Muscle of leg (tissue), 11 donors: ENCODE measurements around the gene SIGLECL1. TPM values are rescaled to one million over a fixed set of nuclear protein-coding genes. Genes with fewer than 3 reads are reported as not detected.
"Not testable (repeated sequence)": the region's sequence is repeated elsewhere in the genome, so short reads cannot be mapped to it uniquely, and the experiment has no call there.

Experiments
- DNase-seq: peaks from one replicate; pipeline ENCODE4 v3.0.0; 2013
- H3K27ac ChIP-seq: one replicate; pipeline ENCODE4 v1.5.1; 2013; ENCODE audit warnings: mild to moderate bottlenecking, low read length, control low read depth
- H3K27me3 ChIP-seq: one replicate; pipeline ENCODE4 v1.6.1; 2013; ENCODE audit warnings: low read length; ENCODE audit not compliant: control insufficient read depth, insufficient read depth
- H3K36me3 ChIP-seq: one replicate; pipeline ENCODE4 v1.6.1; 2013; ENCODE audit warnings: low read length; ENCODE audit not compliant: control insufficient read depth, insufficient read depth
- H3K4me1 ChIP-seq: one replicate; pipeline ENCODE4 v1.6.1; 2013; ENCODE audit warnings: low read length; ENCODE audit not compliant: control insufficient read depth, insufficient read depth
- H3K4me3 ChIP-seq: one replicate; pipeline ENCODE4 v1.5.1; 2013; ENCODE audit warnings: low read length, control low read depth
- H3K9me3 ChIP-seq: replicated peaks from 2 replicates; pipeline ENCODE4 v1.6.1; 2013; ENCODE audit warnings: low read depth, low read length; ENCODE audit not compliant: control insufficient read depth
- WGBS: methylation state at CpG from one replicate; pipeline ENCODE4 v1.1.5; 2013; ENCODE audit warnings: missing lambda C conversion rate; ENCODE audit not compliant: insufficient coverage; 5-methylcytosine and 5-hydroxymethylcytosine counted together
- polyA plus RNA-seq, 8 donors: library from polyadenylated mRNA; unstranded; fragments of 120-200 nt; gene quantifications; one replicate each; pipeline versions ENCODE4 v1.2.1 to v1.2.3, GENCODE V29; 2013; ENCODE audit warnings: inconsistent platforms in 1 of 8, low replicate concordance in 1 of 8; ENCODE audit not compliant: insufficient read length in 8 of 8, insufficient read depth in 1 of 8
- total RNA-seq: library from RNA; stranded (reverse); fragments of 120-200 nt; gene quantifications from one replicate; pipeline ENCODE4 v1.2.4, GENCODE V29; 2013

Gene SIGLECL1
- total and polyA plus RNA-seq, 9 donors: not detected

DNA sequence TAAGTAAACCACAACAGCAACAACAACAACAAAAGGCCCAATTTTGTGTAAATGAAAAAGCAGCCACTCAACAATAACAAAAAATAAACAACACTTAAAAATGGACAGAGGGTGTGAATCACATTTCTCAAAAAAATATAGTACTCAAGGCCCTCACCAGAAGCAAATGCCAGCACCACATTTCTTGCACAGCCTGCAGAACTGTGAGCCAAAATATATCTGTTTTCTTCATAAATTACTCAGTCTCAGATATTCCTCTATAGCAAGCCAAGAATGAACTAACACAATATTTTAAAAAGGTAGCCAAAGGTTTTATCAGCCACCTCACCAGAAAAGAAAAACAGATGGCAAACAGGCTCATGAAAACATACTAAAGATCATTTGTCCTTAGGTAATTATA is 29.9 kb upstream of the SIGLECL1 start:
- Histone ChIP-seq H3K27me3 (no peaks in the 10 kb centered on the region), H3K27ac (no peak overlapping the region), H3K4me3 (no peak overlapping the region), H3K36me3 (no peaks in the 10 kb centered on the region), H3K9me3 (no peaks in the 10 kb centered on the region), H3K4me1 (no peaks in the 10 kb centered on the region)
- peak; percentile 75 for DNase-seq

DNA sequence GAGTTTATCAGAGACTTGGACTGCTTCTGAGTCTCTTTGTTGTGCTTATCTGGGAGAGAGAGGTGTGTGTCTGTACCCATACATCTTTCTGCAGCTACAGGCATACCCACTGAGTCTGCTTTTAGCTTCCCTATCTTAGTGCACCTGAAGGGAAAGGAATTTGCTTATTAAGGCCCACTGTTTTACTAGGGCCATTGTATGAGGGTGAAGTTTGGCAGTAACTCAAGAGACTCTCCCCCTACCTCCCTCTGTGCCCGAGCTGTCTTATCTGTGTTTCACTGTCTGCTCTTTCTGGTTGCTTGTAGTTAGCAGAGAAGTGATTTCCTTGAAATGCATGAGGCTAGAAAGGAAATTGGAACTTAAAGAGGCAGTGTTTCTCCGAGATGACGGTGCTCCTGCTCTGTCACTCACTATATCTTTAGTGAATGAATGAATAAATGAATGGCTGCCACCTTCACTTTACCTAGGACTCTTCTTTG is 26.7 kb upstream of the SIGLECL1 start:
- WGBS: no CpG with 5 or more reads among the region's 3 CpGs
- Histone ChIP-seq H3K36me3 (no peaks in the 10 kb centered on the region), H3K27ac (no peak overlapping the region), H3K9me3 (no peaks in the 10 kb centered on the region), H3K4me3 (no peak overlapping the region), H3K4me1 (no peaks in the 10 kb centered on the region), H3K27me3 (no peaks in the 10 kb centered on the region)
- DNase-seq: no peak

GRCh38 chr19:51224898-51225393 is 25.9 kb upstream of the SIGLECL1 start, which contains the start of gene CD33:
Gene CD33, plus strand, starts transcription at chr19:51225080. Its CDS starts 39 bp downstream, at chr19:51225119.
- not testable (repeated sequence) for H3K36me3 ChIP-seq, H3K27ac ChIP-seq, H3K9me3 ChIP-seq, H3K4me1 ChIP-seq, H3K27me3 ChIP-seq
- 93% methylated on average over 4 of the region's 11 CpGs for WGBS
- DNase-seq: peak; percentile 35
- peak within 1 kb of the TSS; percentile 5 for H3K4me3 ChIP-seq

DNA sequence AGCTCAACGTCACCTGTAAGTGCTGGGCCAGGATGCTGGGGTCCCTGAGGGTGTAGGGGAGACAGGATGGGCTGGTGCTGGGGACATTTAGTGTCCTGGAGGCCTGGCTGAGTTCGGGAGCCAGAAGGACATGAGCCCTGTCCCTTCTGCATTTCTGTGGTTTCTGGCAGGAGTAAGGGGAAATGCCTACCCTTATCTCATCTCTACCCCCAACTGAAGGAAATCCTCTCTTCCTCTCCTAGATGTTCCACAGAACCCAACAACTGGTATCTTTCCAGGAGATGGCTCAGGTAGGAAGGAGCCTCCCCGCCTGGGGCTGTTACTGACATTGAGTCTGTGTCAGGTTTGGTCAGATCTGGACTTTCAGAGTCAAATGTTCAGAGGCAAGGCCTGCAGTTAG is 24.8 kb upstream of the SIGLECL1 start:
- Histone ChIP-seq H3K9me3 (no peaks in the 10 kb centered on the region), H3K27ac (no peak overlapping the region), H3K36me3 (no peaks in the 10 kb centered on the region), H3K27me3 (no peaks in the 10 kb centered on the region), H3K4me1 (no peaks in the 10 kb centered on the region), H3K4me3 (peak overlapping the region; percentile 5)
- DNase-seq: no peak
- WGBS: 86% methylated on average over 1 of the region's 3 CpGs

- Histone ChIP-seq H3K27ac (no peak overlapping the region), H3K4me3 (no peak overlapping the region), H3K27me3 (no peaks in the 10 kb centered on the region), H3K4me1 (no peaks in the 10 kb centered on the region), H3K36me3 (no peaks in the 10 kb centered on the region), H3K9me3 (no peaks in the 10 kb centered on the region)
- no CpG with 5 or more reads among the region's 2 CpGs for WGBS
- DNase-seq: no peak
Observed at GRCh38 chr19:51227326-51227725, 23.6 kb upstream of the SIGLECL1 start.

DNA sequence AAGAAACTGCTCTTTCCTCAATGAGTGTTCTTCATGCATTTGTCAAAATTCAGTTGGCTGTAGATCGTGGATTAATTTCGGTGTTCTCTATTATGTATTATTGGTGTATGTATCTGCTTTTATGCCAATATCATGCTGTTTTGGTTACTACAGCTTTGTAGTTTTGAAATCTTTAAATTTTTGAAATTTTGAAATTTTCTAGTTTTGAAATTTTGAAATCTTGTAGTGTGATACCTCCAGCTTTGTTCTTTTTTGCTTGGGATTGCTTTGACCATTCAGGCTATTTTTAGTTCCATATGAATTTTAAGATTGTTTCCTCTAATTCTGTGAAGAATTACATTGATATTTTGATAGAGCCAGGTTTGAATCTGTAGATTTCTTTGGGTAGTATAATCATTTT is 22.9 kb upstream of the SIGLECL1 start:
- Histone ChIP-seq H3K27ac (no peak overlapping the region), H3K4me1 (no peaks in the 10 kb centered on the region), H3K4me3 (no peak overlapping the region), H3K9me3 (no peaks in the 10 kb centered on the region), H3K27me3 (no peaks in the 10 kb centered on the region), H3K36me3 (no peaks in the 10 kb centered on the region)
- no peak for DNase-seq
- WGBS: no CpG with 5 or more reads among the region's 2 CpGs

DNA sequence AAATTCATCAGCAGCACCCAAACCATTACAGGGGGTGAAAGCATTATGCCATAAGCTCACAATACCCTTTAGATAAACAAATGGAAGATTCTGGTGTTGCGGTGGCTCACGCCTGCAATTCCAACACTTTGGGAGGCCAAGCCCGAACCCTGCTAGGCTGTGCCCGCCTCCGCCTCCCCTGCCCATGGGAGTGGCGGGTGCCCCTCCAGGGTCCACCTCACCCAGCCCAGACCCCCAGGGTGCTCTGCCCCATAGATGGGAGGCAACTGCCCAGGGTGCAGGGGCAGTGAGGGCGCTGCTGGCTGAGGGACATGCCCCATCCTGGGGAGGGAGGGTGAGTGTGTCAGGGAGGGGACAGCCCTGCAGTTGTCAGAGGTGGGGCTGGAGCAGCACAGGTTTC is 10.0 kb upstream of the SIGLECL1 start:
- no CpG with 5 or more reads among the region's 7 CpGs for WGBS
- Histone ChIP-seq H3K27me3 (no peaks in the 10 kb centered on the region), H3K4me3 (no peak overlapping the region)

DNA sequence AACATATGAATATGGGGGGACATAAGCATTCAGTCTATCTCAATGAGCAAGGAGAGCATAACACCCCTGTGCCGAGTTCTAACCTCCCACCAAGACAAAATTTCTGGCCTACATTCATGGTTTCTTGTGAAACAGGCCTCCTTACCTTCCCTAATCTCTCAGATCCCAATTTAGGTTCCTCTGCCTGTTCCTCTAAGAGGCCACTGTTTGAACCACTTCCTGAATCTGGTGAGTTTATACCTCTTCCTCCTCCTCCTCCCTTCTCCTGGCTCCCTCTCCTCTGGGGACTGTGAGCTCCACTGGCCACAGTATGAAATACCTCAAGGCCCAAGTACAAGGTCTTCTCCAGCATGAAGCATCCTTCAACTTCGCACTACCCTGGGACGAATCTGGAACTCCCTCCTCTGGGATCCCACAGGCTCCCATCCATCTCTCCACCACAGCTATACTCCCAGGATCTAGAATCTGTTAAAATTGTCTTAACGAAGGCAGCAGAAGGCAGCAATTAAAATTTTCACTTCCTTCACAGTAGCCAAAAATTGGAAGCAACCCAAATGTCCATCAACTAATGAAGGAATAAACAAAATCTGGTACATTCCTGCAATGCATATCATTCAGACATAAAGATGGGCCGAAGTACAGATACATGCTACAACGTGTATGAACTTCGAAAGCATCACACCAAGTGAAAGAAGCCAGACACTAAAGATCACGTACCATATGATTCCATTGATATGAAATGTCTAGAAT is 7.8 kb upstream of the SIGLECL1 start:
- Histone ChIP-seq H3K36me3 (no peaks in the 10 kb centered on the region), H3K4me3 (no peak overlapping the region), H3K9me3 (no peaks in the 10 kb centered on the region), H3K27ac (no peak overlapping the region), H3K27me3 (no peaks in the 10 kb centered on the region), H3K4me1 (no peaks in the 10 kb centered on the region)
- no peak for DNase-seq
- 83% methylated on average over 4 of the region's 8 CpGs for WGBS

More for the DNA sequence above, 10.0 kb upstream of the SIGLECL1 start:
- Histone ChIP-seq H3K27ac (no peak overlapping the region), H3K4me1 (no peaks in the 10 kb centered on the region), H3K36me3 (no peaks in the 10 kb centered on the region), H3K9me3 (no peaks in the 10 kb centered on the region)
- DNase-seq: no peak

DNA sequence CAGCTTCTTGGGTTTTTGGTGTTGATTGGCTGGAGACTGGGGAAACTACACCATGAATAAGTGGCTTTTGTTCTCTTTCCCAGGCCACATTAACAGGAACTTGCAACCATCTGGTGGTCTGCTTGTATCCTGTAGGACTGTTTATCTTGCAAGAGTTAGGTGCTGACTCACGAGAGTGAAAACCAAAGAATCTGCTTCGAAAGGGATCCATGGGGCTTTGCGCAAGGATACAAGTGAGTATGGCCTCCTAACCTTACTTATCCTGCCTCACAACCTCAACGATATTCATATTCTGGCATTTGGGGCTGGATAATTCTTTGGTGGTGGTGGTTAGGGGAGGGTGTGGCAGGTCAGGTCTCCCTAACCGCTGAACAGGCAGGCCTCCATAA is 4.7 kb upstream of the SIGLECL1 start:
- peak; percentile 49 for DNase-seq
- Histone ChIP-seq H3K4me1 (no peaks in the 10 kb centered on the region), H3K9me3 (no peaks in the 10 kb centered on the region), H3K36me3 (no peaks in the 10 kb centered on the region), H3K27ac (no peak overlapping the region), H3K4me3 (no peak overlapping the region), H3K27me3 (no peaks in the 10 kb centered on the region)
- 17% methylated on average over 1 of the region's 5 CpGs for WGBS

- Histone ChIP-seq H3K27me3 (no peaks in the 10 kb centered on the region), H3K4me1 (no peaks in the 10 kb centered on the region), H3K36me3 (no peaks in the 10 kb centered on the region), H3K9me3 (no peaks in the 10 kb centered on the region), H3K4me3 (no peak overlapping the region), H3K27ac (no peak overlapping the region)
- 93% methylated on average over 3 of the region's 7 CpGs for WGBS
- no peak for DNase-seq
Observed at GRCh38 chr19:51247972-51248590, 2.8 kb upstream of the SIGLECL1 start.
